Naive thymus-derived CD4-positive, alpha-beta T cell (primary cell): ENCODE data around the gene KCNT1. TPM values are rescaled to one million over a fixed set of nuclear protein-coding genes. Genes with fewer than 3 reads are reported as not detected.

Source experiments
- ATAC-seq: fragments of 150-1000 bp; cut with Tn5 transposase; 2 replicates; pipeline ENCODE4 v1.10.0; 2021; ENCODE audit warnings: mild to moderate bottlenecking, moderate library complexity
- CTCF ChIA-PET: fragments of 350-600 bp; sonication (Branson Sonifier 250); formaldehyde crosslinking; loops from one replicate; lab custom pipeline; 2021; ENCODE audit warnings: antibody characterized with exemption; lab: Charles Lee
- POLR2A ChIA-PET: fragments of 350-600 bp; sonication (Branson Sonifier 250); formaldehyde crosslinking; loops from one replicate; lab custom pipeline; 2021; ENCODE audit warnings: antibody characterized with exemption, inconsistent platforms; lab: Charles Lee
- DNase-seq, 9 donors: peaks; one replicate each; pipeline versions ENCODE4 v3.0.0 to v3.0.0-alpha.2; 2020 to 2022; ENCODE audit warnings: mixed read lengths in 1 of 9
- H3K27ac ChIP-seq: one replicate; pipeline ENCODE4 v1.7.0; 2013; ENCODE audit warnings: mild to moderate bottlenecking, low read depth, low read length, moderate library complexity
- H3K27me3 ChIP-seq, 2 donors: one replicate each; pipeline ENCODE4 v1.7.0; 2013; ENCODE audit warnings: low read length in 2 of 2, mild to moderate bottlenecking in 2 of 2, moderate library complexity in 2 of 2; ENCODE audit not compliant: control insufficient read depth in 2 of 2, insufficient read depth in 2 of 2
- H3K36me3 ChIP-seq, 3 experiments: 1 replicate in 2 of 3; 2 replicates in 1 of 3; pipeline ENCODE4 v1.7.0; 2013; ENCODE audit warnings: low read length in 3 of 3, mild to moderate bottlenecking in 3 of 3, moderate library complexity in 1 of 3; ENCODE audit not compliant: insufficient read depth in 3 of 3, control insufficient read depth in 2 of 3
- H3K4me1 ChIP-seq, 2 donors: one replicate each; pipeline ENCODE4 v1.7.0; 2013; ENCODE audit warnings: low read length in 2 of 2, mild to moderate bottlenecking in 2 of 2, moderate library complexity in 1 of 2; ENCODE audit not compliant: control insufficient read depth in 2 of 2, insufficient read depth in 2 of 2
- H3K4me3 ChIP-seq: 2 replicates; pipeline ENCODE4 v1.7.0; 2013; ENCODE audit warnings: mild to moderate bottlenecking, low read length
- H3K9me3 ChIP-seq, 3 experiments: 1 replicate in 2 of 3; 2 replicates in 1 of 3; pipeline ENCODE4 v1.7.0; 2013; ENCODE audit warnings: low read length in 3 of 3; ENCODE audit not compliant: control insufficient read depth in 2 of 3
- H3K27ac Mint-ChIP-seq, 9 donors: one replicate each; pipeline ENCODE4 v1.8.0; 2020 to 2022; ENCODE audit warnings: mixed read lengths in 9 of 9, mild to moderate bottlenecking in 8 of 9, moderate library complexity in 5 of 9, inconsistent platforms in 2 of 9
- H3K27me3 Mint-ChIP-seq, 5 donors: one replicate each; pipeline ENCODE4 v1.8.0; 2021 to 2022; ENCODE audit warnings: mixed read lengths in 5 of 5, mild to moderate bottlenecking in 1 of 5
- H3K36me3 Mint-ChIP-seq, 5 donors: one replicate each; pipeline ENCODE4 v1.8.0; 2020 to 2022; ENCODE audit warnings: mixed read lengths in 5 of 5, mild to moderate bottlenecking in 3 of 5, inconsistent platforms in 1 of 5
- H3K4me1 Mint-ChIP-seq, 7 donors: one replicate each; pipeline ENCODE4 v1.8.0; 2020 to 2022; ENCODE audit warnings: mixed read lengths in 7 of 7, mild to moderate bottlenecking in 3 of 7, inconsistent platforms in 1 of 7
- H3K4me3 Mint-ChIP-seq, 10 donors: one replicate each; pipeline ENCODE4 v1.8.0; 2020 to 2022; ENCODE audit warnings: mild to moderate bottlenecking in 10 of 10, mixed read lengths in 10 of 10, moderate library complexity in 6 of 10, inconsistent platforms in 2 of 10
- H3K9me3 Mint-ChIP-seq, 11 donors: one replicate each; pipeline ENCODE4 v1.8.0; 2020 to 2022; ENCODE audit warnings: mixed read lengths in 11 of 11, mild to moderate bottlenecking in 4 of 11, inconsistent platforms in 1 of 11, moderate library complexity in 1 of 11
- intact Hi-C, 2 donors: fragments of 100-400 bp; cut with micrococcal nuclease; formaldehyde crosslinking; loops; one replicate each; pipeline ENCODE4 v1.15.1; 2023
- polyA plus RNA-seq, 2 donors: library from polyadenylated mRNA; unstranded; fragments of 300-500 nt; fragmentation: Illumina TruSeq; gene quantifications; one replicate each; pipeline ENCODE4 v1.2.3, GENCODE V29; 2021
- total RNA-seq, 6 experiments: library from RNA in 5 of 6; stranded (reverse) in 5 of 6; gene quantifications; 1 replicate in 5 of 6; 2 replicates in 1 of 6; pipeline ENCODE4 v1.2.3 and lab custom pipeline; 2021 to 2026

Gene KCNT1
- total and polyA plus RNA-seq, 7 experiments from 2014 or later, result 0.29 TPM; not detected in 6

GRCh38 chr9:135744333-135745070 lies 42.5 kb downstream of the KCNT1 start:
- H3K36me3 ChIP-seq, result no peaks in the 10 kb centered on the region
- POLR2A ChIA-PET, result no interaction called here
- no peaks in the 10 kb centered on the region for H3K4me1 Mint-ChIP-seq
- H3K4me3 ChIP-seq, result no peak overlapping the region
- no peak overlapping the region for H3K27ac Mint-ChIP-seq
- H3K27me3 Mint-ChIP-seq, result peaks cover 0 to 10% (median 7%) of the 10 kb centered on the region in 5 donors
- CTCF ChIA-PET, result no interaction called here
- no peaks in the 10 kb centered on the region for H3K27me3 ChIP-seq
- H3K4me3 Mint-ChIP-seq, result no peak overlapping the region
- no peak overlapping the region for H3K27ac ChIP-seq
- intact Hi-C loops, result no loop called here
- H3K4me1 ChIP-seq, result no peaks in the 10 kb centered on the region
- ATAC-seq, result no peak
- DNase-seq, result no peak
- no peaks in the 10 kb centered on the region for H3K9me3 Mint-ChIP-seq
- no peaks in the 10 kb centered on the region for H3K36me3 Mint-ChIP-seq
- no peaks in the 10 kb centered on the region for H3K9me3 ChIP-seq

- DNase-seq (no peak), ATAC-seq (no peak)
- no peaks in the 10 kb centered on the region for H3K9me3 ChIP-seq
- Mint-ChIP-seq H3K4me3 (no peak overlapping the region), H3K36me3 (no peaks in the 10 kb centered on the region), H3K9me3 (no peaks in the 10 kb centered on the region), H3K27ac (no peak overlapping the region), H3K4me1 (no peaks in the 10 kb centered on the region), H3K27me3 (peaks cover 0 to 8% (median under 1%) of the 10 kb centered on the region in 5 donors)
- ChIA-PET CTCF (no interaction called here), POLR2A (no interaction called here)
- H3K4me1 ChIP-seq, result no peaks in the 10 kb centered on the region
- no peak overlapping the region for H3K27ac ChIP-seq
- H3K36me3 ChIP-seq, result no peaks in the 10 kb centered on the region
- intact Hi-C loops, result no loop called here
- no peaks in the 10 kb centered on the region for H3K27me3 ChIP-seq
- H3K4me3 ChIP-seq, result no peak overlapping the region
Measured at GRCh38 chr9:135745189-135745588, 43.2 kb downstream of the KCNT1 start.

- Histone ChIP-seq H3K9me3 (no peaks in the 10 kb centered on the region), H3K4me1 (no peaks in the 10 kb centered on the region), H3K27ac (no peak overlapping the region), H3K36me3 (no peaks in the 10 kb centered on the region), H3K27me3 (no peaks in the 10 kb centered on the region), H3K4me3 (no peak overlapping the region)
- no peaks in the 10 kb centered on the region for H3K9me3 Mint-ChIP-seq
- no peak overlapping the region for H3K27ac Mint-ChIP-seq
- ATAC-seq, result no peak
- no peak overlapping the region for H3K4me3 Mint-ChIP-seq
- no peaks in the 10 kb centered on the region for H3K4me1 Mint-ChIP-seq
- no peak for DNase-seq
- intact Hi-C loops, result no loop called here
- CTCF ChIA-PET, result no interaction called here
- H3K36me3 Mint-ChIP-seq, result no peaks in the 10 kb centered on the region
- POLR2A ChIA-PET, result no interaction called here
- peaks cover 0 to 8% (median 0%) of the 10 kb centered on the region in 5 donors for H3K27me3 Mint-ChIP-seq
Measured at GRCh38 chr9:135745686-135746324, 43.8 kb downstream of the KCNT1 start.

- Histone ChIP-seq H3K4me3 (no peak overlapping the region), H3K36me3 (no peaks in the 10 kb centered on the region), H3K27me3 (no peaks in the 10 kb centered on the region), H3K4me1 (no peaks in the 10 kb centered on the region), H3K27ac (no peak overlapping the region), H3K9me3 (no peaks in the 10 kb centered on the region)
- no peaks in the 10 kb centered on the region for H3K36me3 Mint-ChIP-seq
- H3K9me3 Mint-ChIP-seq, result no peaks in the 10 kb centered on the region
- CTCF ChIA-PET, result no interaction called here
- no peak overlapping the region for H3K4me3 Mint-ChIP-seq
- H3K27me3 Mint-ChIP-seq, result peaks cover 0 to 8% (median 0%) of the 10 kb centered on the region in 5 donors
- H3K4me1 Mint-ChIP-seq, result no peaks in the 10 kb centered on the region
- no peak overlapping the region for H3K27ac Mint-ChIP-seq
- POLR2A ChIA-PET, result no interaction called here
- no peak for DNase-seq
- intact Hi-C loops, result no loop called here
- no peak for ATAC-seq
Measured at GRCh38 chr9:135746565-135746964, 44.6 kb downstream of the KCNT1 start.

GRCh38 chr9:135747311-135747710 lies 45.3 kb downstream of the KCNT1 start:
- Mint-ChIP-seq H3K36me3 (no peaks in the 10 kb centered on the region), H3K4me1 (no peaks in the 10 kb centered on the region), H3K27ac (no peak overlapping the region), H3K9me3 (peaks cover 0 to 1% (median 0%) of the 10 kb centered on the region in 11 donors), H3K4me3 (no peak overlapping the region), H3K27me3 (peaks cover 0 to 8% (median 4%) of the 10 kb centered on the region in 5 donors)
- DNase-seq (no peak), ATAC-seq (no peak)
- POLR2A ChIA-PET, result no interaction called here
- no peaks in the 10 kb centered on the region for H3K9me3 ChIP-seq
- H3K4me3 ChIP-seq, result no peak overlapping the region
- intact Hi-C loops, result no loop called here
- no peaks in the 10 kb centered on the region for H3K4me1 ChIP-seq
- CTCF ChIA-PET, result no interaction called here
- H3K27me3 ChIP-seq, result no peaks in the 10 kb centered on the region
- H3K27ac ChIP-seq, result no peak overlapping the region
- H3K36me3 ChIP-seq, result no peaks in the 10 kb centered on the region

- H3K4me3 ChIP-seq, result no peak overlapping the region
- no peaks in the 10 kb centered on the region for H3K36me3 ChIP-seq
- ATAC-seq (no peak), DNase-seq (no peak)
- ChIA-PET CTCF (no interaction called here), POLR2A (no interaction called here)
- H3K4me1 ChIP-seq, result no peaks in the 10 kb centered on the region
- H3K27ac ChIP-seq, result no peak overlapping the region
- H3K27me3 ChIP-seq, result no peaks in the 10 kb centered on the region
- peaks cover 0 to 3% (median 0%) of the 10 kb centered on the region in 11 donors for H3K9me3 Mint-ChIP-seq
- H3K9me3 ChIP-seq, result no peaks in the 10 kb centered on the region
- no peaks in the 10 kb centered on the region for H3K4me1 Mint-ChIP-seq
- intact Hi-C loops, result no loop called here
- H3K36me3 Mint-ChIP-seq, result no peaks in the 10 kb centered on the region
- no peak overlapping the region for H3K27ac Mint-ChIP-seq
- H3K4me3 Mint-ChIP-seq, result no peak overlapping the region
- peaks cover 0 to 11% (median 5%) of the 10 kb centered on the region in 5 donors for H3K27me3 Mint-ChIP-seq
Measured at GRCh38 chr9:135748676-135749075, 46.7 kb downstream of the KCNT1 start.
